Fibroblast of lung (primary cell): ENCODE data around the gene DRAXIN.

ENCODE experiments used
- CTCF ChIP-seq, 2 donors: IDR thresholded peaks in 1 of 2; conservative IDR thresholded peaks in 1 of 2; 1 replicate in 1 of 2; 2 replicates in 1 of 2; pipeline ENCODE4 v1.5.1; 2011 to 2012; ENCODE audit warnings: low read length in 2 of 2, control low read depth in 1 of 2, inconsistent platforms in 1 of 2, low read depth in 1 of 2, mild to moderate bottlenecking in 1 of 2
- EZH2 ChIP-seq: IDR thresholded peaks from 2 replicates; pipeline ENCODE4 v1.5.1; 2012; ENCODE audit warnings: low read length, control low read depth, mild to moderate bottlenecking; ENCODE audit errors: missing control alignments

- no peak for TF ChIP-seq CTCF (conservative IDR thresholded peaks at IDR 0.05 in 1 of 2, IDR thresholded peaks at IDR 0.05 in 1 of 2; ENCODE audit: low read depth in 1 of 2, low read length in 2 of 2)
- no peak for TF ChIP-seq EZH2
These were observed 39.0 kb downstream of the DRAXIN start for GRCh38 chr1:11730429-11730891.
